H1 (cell line): ENCODE measurements around the gene DPP10. TPM values are rescaled to one million over a fixed set of nuclear protein-coding genes. Genes with fewer than 3 reads are reported as not detected.

ENCODE experiments used
- CTCF ChIA-PET: fragments of 300-600 bp; sonication (Branson Sonifier 250); formaldehyde crosslinking; loops from one replicate; lab custom pipeline; 2021; ENCODE audit not compliant: partially characterized antibody; lab: Charles Lee
- POLR2A ChIA-PET: fragments of 300-600 bp; sonication (Branson Sonifier 250); formaldehyde crosslinking; loops from one replicate; lab custom pipeline; 2021; ENCODE audit warnings: inconsistent platforms; ENCODE audit not compliant: partially characterized antibody; lab: Charles Lee
- DNase-seq, 2 experiments: peaks; one replicate each; pipeline versions ENCODE4 v3.0.0 to v3.0.0-alpha.2; 2010 to 2022; ENCODE audit warnings: low spot score in 2 of 2, low read depth in 1 of 2, mixed read lengths in 1 of 2
- FAIRE-seq: peaks from 2 replicates; lab custom pipeline; 2011; peaks lifted over from hg19 to GRCh38; lab: Jason Lieb, UNC
- H2AFZ ChIP-seq: 2 replicates; pipeline ENCODE4 v1.8.1; 2012; ENCODE audit warnings: low read length, inconsistent platforms
- H2AK5ac ChIP-seq: 2 replicates; pipeline ENCODE4 v1.6.1; 2013; ENCODE audit warnings: low read depth, low read length
- H2BK120ac ChIP-seq: replicated peaks from 2 replicates; pipeline ENCODE3; 2013; ENCODE audit warnings: low read depth, low read length, inconsistent platforms
- H2BK12ac ChIP-seq: 2 replicates; pipeline ENCODE4 v1.6.1; 2013; ENCODE audit warnings: low read depth, low read length
- H2BK15ac ChIP-seq: 2 replicates; pipeline ENCODE4 v1.6.1; 2013; ENCODE audit warnings: low read length
- H2BK20ac ChIP-seq: 2 replicates; pipeline ENCODE4 v1.6.1; 2013; ENCODE audit warnings: low read length
- H2BK5ac ChIP-seq: 2 replicates; pipeline ENCODE4 v1.6.1; 2013; ENCODE audit warnings: low read depth, low read length
- H3K14ac ChIP-seq: 2 replicates; pipeline ENCODE4 v1.6.1; 2013; ENCODE audit warnings: inconsistent platforms; ENCODE audit not compliant: insufficient read length
- H3K18ac ChIP-seq: 2 replicates; pipeline ENCODE4 v1.6.1; 2013; ENCODE audit warnings: low read length; ENCODE audit errors: extremely low read depth
- H3K23ac ChIP-seq: 2 replicates; pipeline ENCODE4 v1.6.1; 2013; ENCODE audit warnings: inconsistent platforms; ENCODE audit not compliant: insufficient read length
- H3K23me2 ChIP-seq: 2 replicates; pipeline ENCODE4 v1.6.1; 2013; ENCODE audit warnings: low read depth, low read length
- H3K27ac ChIP-seq: 2 replicates; pipeline ENCODE4 v1.6.1; 2011; ENCODE audit warnings: low read depth, low read length, inconsistent platforms
- H3K27me3 ChIP-seq, 4 experiments: replicated peaks in 1 of 4; 1 replicate in 1 of 4; 2 replicates in 3 of 4; pipeline versions ENCODE4 v1.6.1 to v1.8.1; 2011 to 2013; ENCODE audit warnings: low read length in 3 of 4, mild to moderate bottlenecking in 3 of 4, inconsistent platforms in 2 of 4, mixed read lengths in 2 of 4, moderate library complexity in 1 of 4; ENCODE audit not compliant: control insufficient read depth in 3 of 4, insufficient read depth in 3 of 4; ENCODE audit errors: extremely low read depth in 1 of 4
- H3K36me3 ChIP-seq, 4 experiments: 2 replicates each; pipeline versions ENCODE4 v1.6.1 to v1.8.1; 2011 to 2013; ENCODE audit warnings: mild to moderate bottlenecking in 4 of 4, low read length in 3 of 4, moderate library complexity in 2 of 4, control low read depth in 1 of 4, inconsistent platforms in 1 of 4; ENCODE audit not compliant: insufficient read depth in 4 of 4, control insufficient read depth in 2 of 4
- H3K4ac ChIP-seq: replicated peaks from 2 replicates; pipeline ENCODE3; 2013; ENCODE audit warnings: low read length, low read depth, mixed read lengths, inconsistent platforms; ENCODE audit not compliant: insufficient read length
- H3K4me1 ChIP-seq, 4 experiments: replicated peaks in 1 of 4; 1 replicate in 1 of 4; 2 replicates in 3 of 4; pipeline versions ENCODE4 v1.6.1 to v1.8.1; 2011 to 2013; ENCODE audit warnings: low read length in 3 of 4, inconsistent platforms in 2 of 4, mixed read lengths in 1 of 4; ENCODE audit not compliant: insufficient read depth in 4 of 4, control insufficient read depth in 3 of 4
- H3K4me2 ChIP-seq, 2 experiments: 2 replicates each; pipeline versions ENCODE4 v1.6.1 to v1.8.1; 2011 to 2013; ENCODE audit warnings: low read depth in 2 of 2, low read length in 2 of 2, control low read depth in 1 of 2, inconsistent platforms in 1 of 2, mild to moderate bottlenecking in 1 of 2; ENCODE audit not compliant: insufficient read depth in 1 of 2
- H3K4me3 ChIP-seq, 4 experiments: fragments of 200-600, 300-600 bp in 1 of 4; sonication (generic), shearing (Covaris generic), sonication (Bioruptor Twin) in 1 of 4; 2 replicates each; pipeline versions ENCODE4 v1.5.1 to v1.8.1; 2011 to 2016; ENCODE audit warnings: low read length in 4 of 4, low read depth in 3 of 4, control low read depth in 2 of 4, inconsistent platforms in 2 of 4, mild to moderate bottlenecking in 2 of 4, mixed read lengths in 1 of 4, moderate library complexity in 1 of 4; ENCODE audit not compliant: insufficient read depth in 2 of 4; ENCODE audit errors: extremely low read depth in 1 of 4
- H3K56ac ChIP-seq: replicated peaks from 2 replicates; pipeline ENCODE3; 2013; ENCODE audit warnings: low read depth, mild to moderate bottlenecking, mixed read lengths, low read length, inconsistent platforms; ENCODE audit not compliant: insufficient read length
- H3K79me1 ChIP-seq: 2 replicates; pipeline ENCODE4 v1.6.1; 2013; ENCODE audit warnings: low read depth, low read length, control low read depth
- H3K79me2 ChIP-seq, 2 experiments: 2 replicates each; pipeline versions ENCODE4 v1.6.1 to v1.8.1; 2012 to 2013; ENCODE audit warnings: low read length in 2 of 2, mild to moderate bottlenecking in 2 of 2, inconsistent platforms in 1 of 2; ENCODE audit not compliant: insufficient read depth in 2 of 2, control insufficient read depth in 1 of 2
- H3K9ac ChIP-seq, 4 experiments: replicated peaks in 1 of 4; 1 replicate in 1 of 4; 2 replicates in 3 of 4; pipeline versions ENCODE4 v1.6.1 to v1.8.1; 2011 to 2013; ENCODE audit warnings: low read depth in 3 of 4, low read length in 3 of 4, control low read depth in 2 of 4, mild to moderate bottlenecking in 2 of 4, moderate library complexity in 2 of 4, inconsistent platforms in 1 of 4; ENCODE audit errors: extremely low read depth in 1 of 4
- H3K9me3 ChIP-seq, 2 experiments: 2 replicates each; pipeline versions ENCODE4 v1.6.1 to v1.8.1; 2012 to 2013; ENCODE audit warnings: mild to moderate bottlenecking in 2 of 2, moderate library complexity in 2 of 2, control low read depth in 1 of 2, inconsistent platforms in 1 of 2, low read depth in 1 of 2, low read length in 1 of 2, mixed read lengths in 1 of 2; ENCODE audit not compliant: insufficient read depth in 2 of 2
- H4K20me1 ChIP-seq, 2 experiments: replicated peaks in 1 of 2; 2 replicates each; pipeline versions ENCODE3 to v1.8.1; 2011 to 2013; ENCODE audit warnings: inconsistent platforms in 2 of 2, low read length in 2 of 2, mild to moderate bottlenecking in 1 of 2; ENCODE audit not compliant: insufficient read depth in 2 of 2, control insufficient read depth in 1 of 2
- H4K5ac ChIP-seq: 2 replicates; pipeline ENCODE4 v1.6.1; 2013; ENCODE audit warnings: low read length, low read depth, mixed read lengths, inconsistent platforms; ENCODE audit not compliant: insufficient read length
- H4K8ac ChIP-seq: 2 replicates; pipeline ENCODE4 v1.8.0; 2013; ENCODE audit warnings: mild to moderate bottlenecking, moderate library complexity, low read length, inconsistent platforms; ENCODE audit not compliant: insufficient read depth; ENCODE audit errors: extremely low read depth
- H4K91ac ChIP-seq: replicated peaks from 2 replicates; pipeline ENCODE3; 2013; ENCODE audit warnings: low read length, mixed read lengths, inconsistent platforms; ENCODE audit not compliant: insufficient read length
- BRCA1 ChIP-seq: IDR thresholded peaks from 2 replicates; pipeline ENCODE4 v1.6.1; 2012; ENCODE audit warnings: low read depth, low read length, improper control_type of control experiment
- E2F6 ChIP-seq: IDR thresholded peaks from 2 replicates; pipeline ENCODE4 v1.6.1; 2012; ENCODE audit warnings: inconsistent platforms
- GABPA ChIP-seq: IDR thresholded peaks from 2 replicates; pipeline ENCODE4 v1.6.1; 2011; ENCODE audit warnings: mild to moderate bottlenecking, low read length, moderate library complexity, borderline replicate concordance; ENCODE audit not compliant: insufficient read depth
- NRF1 ChIP-seq: IDR thresholded peaks from 2 replicates; pipeline ENCODE4 v1.6.1; 2011; ENCODE audit warnings: mild to moderate bottlenecking, low read depth, low read length, improper control_type of control experiment
- PHF8 ChIP-seq: fragments of 200-600 bp; sonication (generic); conservative IDR thresholded peaks from 2 replicates; pipeline ENCODE4 v1.7.1; 2012; ENCODE audit warnings: low read depth, mild to moderate bottlenecking, inconsistent platforms, low read length, moderate library complexity
- RFX5 ChIP-seq: IDR thresholded peaks from 2 replicates; pipeline ENCODE4 v1.6.1; 2011; ENCODE audit warnings: low read depth, low read length, improper control_type of control experiment, borderline replicate concordance
- RXRA ChIP-seq: IDR thresholded peaks from 2 replicates; pipeline ENCODE4 v1.6.1; 2011; ENCODE audit warnings: low read depth, mild to moderate bottlenecking, low read length, moderate library complexity; ENCODE audit not compliant: insufficient read depth
- TAF1 ChIP-seq: IDR thresholded peaks from 2 replicates; pipeline ENCODE4 v1.6.1; 2011; ENCODE audit warnings: mild to moderate bottlenecking, low read depth, low read length
- TBP ChIP-seq: IDR thresholded peaks from 2 replicates; pipeline ENCODE4 v1.6.1; 2011; ENCODE audit warnings: low read depth, low read length, improper control_type of control experiment
- USF2 ChIP-seq: IDR thresholded peaks from 2 replicates; pipeline ENCODE4 v1.6.1; 2011; ENCODE audit warnings: low read length, improper control_type of control experiment
- WGBS, 2 experiments: shearing (Covaris generic) in 1 of 2; methylation state at CpG; one replicate each; pipeline versions ENCODE4 v1.1.6 to v1.1.7; 2013 to 2015; ENCODE audit warnings: low lambda C conversion rate in 2 of 2, mixed read lengths in 2 of 2, inconsistent platforms in 1 of 2, low coverage in 1 of 2, missing lambda C conversion rate in 1 of 2; ENCODE audit not compliant: insufficient replicate concordance in 2 of 2, insufficient coverage in 1 of 2, insufficient read length in 1 of 2; ENCODE audit errors: extremely low coverage in 1 of 2, missing lambda C conversion rate in 1 of 2; 5-methylcytosine and 5-hydroxymethylcytosine counted together
- polyA plus RNA-seq, 7 experiments: library from polyadenylated mRNA; depleted of rRNA in 3 of 7; stranded (reverse) in 5 of 7; unstranded in 2 of 7; fragments of >200 nt in 5 of 7; fragments of 200-250 nt in 2 of 7; gene quantifications; 1 replicate in 5 of 7; 2 replicates in 1 of 7; 4 replicates in 1 of 7; pipeline versions ENCODE4 v1.2.1 to v1.2.3, GENCODE V29; 2011 to 2013; ENCODE audit warnings: missing spikeins in 2 of 7, mixed read lengths in 2 of 7
- total RNA-seq: library from RNA; stranded (reverse); fragmentation: NEBNext Ultra II Directional; extraction: Animal tissue kit (Norgen Biotek cat#: 25700); gene quantifications from 2 replicates; pipeline ENCODE4 v1.2.1, GENCODE V29; 2021

The DPP10 gene
- total and polyA plus RNA-seq, 2 of the 8 experiments (the other 6 are each of a cell fraction or from before 2014, with no cell fraction given) = 3.3 to 7.2 TPM

GRCh38 chr2:114651933-114652332, 209.5 kb downstream of the DPP10 start:
- H3K4me1 ChIP-seq = peaks cover 0 to 7% (median 1%) of the 10 kb centered on the region in 4 experiments; a peak in 2 of 7 replicates
- no peak overlapping the region for H2BK120ac ChIP-seq
- H3K9me3 ChIP-seq = no peaks in the 10 kb centered on the region
- H2BK12ac ChIP-seq = no peak overlapping the region
- peak overlapping the region; percentile 73; the same call in 1 of the 2 replicates for H2BK5ac ChIP-seq
- DNase-seq (no peak), FAIRE-seq (no peak)
- CTCF ChIA-PET = interaction anchor here (0.6 to 1.0 kb wide), 2 partner anchors 673 to 1004 kb away, joined by 3 to 4 read pairs; no protein-coding TSS in a partner anchor
- H3K4me3 ChIP-seq = no peak overlapping the region
- H3K23ac ChIP-seq = no peak overlapping the region
- H3K56ac ChIP-seq = no peak overlapping the region
- H4K5ac ChIP-seq = peak overlapping the region; percentile 44
- H3K9ac ChIP-seq = no peak overlapping the region
- no peaks in the 10 kb centered on the region for H3K79me1 ChIP-seq
- H2BK20ac ChIP-seq = peak overlapping the region; percentile 76; the same call in 1 of the 2 replicates
- peak overlapping the region; percentile 67; the same call in 1 of the 2 replicates for H3K18ac ChIP-seq
- no peak for TF ChIP-seq USF2
- no peak for TF ChIP-seq E2F6
- TF ChIP-seq NRF1 = no peak
- no peak for TF ChIP-seq TBP
- TF ChIP-seq PHF8 = no peak
- no peak for TF ChIP-seq RXRA
- TF ChIP-seq RFX5 = no peak
- TF ChIP-seq GABPA = no peak
- no peak for TF ChIP-seq TAF1
- no peak for TF ChIP-seq BRCA1
- H2AFZ ChIP-seq = peak overlapping the region; percentile 15; the same call in 1 of the 2 replicates
- H2AK5ac ChIP-seq = no peak overlapping the region; the same call in 1 of the 2 replicates
- H4K8ac ChIP-seq = peak overlapping the region; percentile 17; the same call in 1 of the 2 replicates
- whole genome bisulfite sequencing, 2 experiments = 68% methylated on average over 4 of the region's 4 CpGs; no CpG with 5 or more reads in 1 of the 2 experiments
- no peaks in the 10 kb centered on the region for H4K20me1 ChIP-seq
- H3K36me3 ChIP-seq = no peaks in the 10 kb centered on the region
- H3K23me2 ChIP-seq = no peaks in the 10 kb centered on the region; the same call in 1 of the 2 replicates
- no peak overlapping the region for H3K4ac ChIP-seq
- H3K79me2 ChIP-seq = no peaks in the 10 kb centered on the region
- H3K27me3 ChIP-seq = no peaks in the 10 kb centered on the region
- H3K27ac ChIP-seq = no peak overlapping the region
- H3K4me2 ChIP-seq = no peak overlapping the region
- POLR2A ChIA-PET = no interaction called here
- no peak overlapping the region for H3K14ac ChIP-seq
- peak overlapping the region; percentile 84 for H4K91ac ChIP-seq
- no peak overlapping the region for H2BK15ac ChIP-seq
